Activated B cell treated with CpG ODN at 0.5 μM for 24 hours (primary cell): ENCODE results near the gene TRAF3. TPM values are rescaled to one million over a fixed set of nuclear protein-coding genes. Genes with fewer than 3 reads are reported as not detected.

Experiments
- ATAC-seq: fragments of 200-7000 bp; cut with Tn5 transposase; one replicate; pipeline ENCODE4 v1.10.0; 2021; ENCODE audit warnings: low read depth, mild to moderate bottlenecking, moderate library complexity
- CTCF ChIA-PET: fragments of 350-600 bp; sonication (Branson Sonifier 250); formaldehyde crosslinking; loops from one replicate; lab custom pipeline; 2021; ENCODE audit warnings: antibody characterized with exemption; lab: Charles Lee
- POLR2A ChIA-PET: fragments of 350-600 bp; sonication (Branson Sonifier 250); formaldehyde crosslinking; loops from one replicate; lab custom pipeline; 2021; ENCODE audit warnings: antibody characterized with exemption; lab: Charles Lee
- DNase-seq: peaks from one replicate; pipeline ENCODE4 v3.0.0; 2022
- H3K27ac Mint-ChIP-seq: one replicate; pipeline ENCODE4 v1.8.0; 2020; ENCODE audit warnings: mixed read lengths
- H3K27me3 Mint-ChIP-seq: one replicate; pipeline ENCODE4 v1.8.0; 2021; ENCODE audit warnings: mixed read lengths
- H3K36me3 Mint-ChIP-seq: one replicate; pipeline ENCODE4 v1.8.0; 2021; ENCODE audit warnings: low read depth, mixed read lengths
- H3K4me1 Mint-ChIP-seq: one replicate; pipeline ENCODE4 v1.8.0; 2021; ENCODE audit warnings: mixed read lengths
- H3K4me3 Mint-ChIP-seq: one replicate; pipeline ENCODE4 v1.8.0; 2020; ENCODE audit warnings: mild to moderate bottlenecking, mixed read lengths
- H3K9me3 Mint-ChIP-seq: one replicate; pipeline ENCODE4 v1.8.0; 2020; ENCODE audit warnings: mixed read lengths
- CTCF ChIP-seq: fragments of 200-600 bp; IDR thresholded peaks from one replicate; pipeline ENCODE4 v1.8.0; 2022; ENCODE audit warnings: antibody characterized with exemption, mild to moderate bottlenecking
- intact Hi-C: fragments of 100-400 bp; cut with micrococcal nuclease; formaldehyde crosslinking; loops from one replicate; pipeline ENCODE4 v1.15.1; 2024
- total RNA-seq: library from RNA; stranded (reverse); gene quantifications from 2 replicates; pipeline ENCODE4 v1.2.3, GENCODE V29; 2022

The TRAF3 gene
- total RNA-seq, 1 donor from 2014 or later, result 120 TPM

GRCh38 chr14:102911991-102912761 lies 134.9 kb downstream of the TRAF3 start:
- Mint-ChIP-seq H3K36me3 (peaks cover 33% of the 10 kb centered on the region), H3K27ac (no peak overlapping the region), H3K9me3 (no peaks in the 10 kb centered on the region), H3K27me3 (no peaks in the 10 kb centered on the region), H3K4me1 (peaks cover 26% of the 10 kb centered on the region), H3K4me3 (no peak overlapping the region)
- DNase-seq (no peak), ATAC-seq (no peak)
- no peak for TF ChIP-seq CTCF
- CTCF ChIA-PET, result no interaction called here
- intact Hi-C loops, result no loop called here
- POLR2A ChIA-PET, result interaction anchor here (0.9 kb wide), 1 partner anchor 10 kb away, joined by 3 read pairs; no protein-coding TSS in a partner anchor

- ChIA-PET POLR2A (interaction anchor here (0.5 to 2.4 kb wide), 3 partner anchors 11 to 127 kb away, joined by 3 to 14 read pairs (median 3); no protein-coding TSS in a partner anchor), CTCF (no interaction called here)
- Mint-ChIP-seq H3K9me3 (no peaks in the 10 kb centered on the region), H3K36me3 (peaks cover 25% of the 10 kb centered on the region), H3K4me1 (peaks cover 18% of the 10 kb centered on the region), H3K27ac (no peak overlapping the region), H3K27me3 (no peaks in the 10 kb centered on the region), H3K4me3 (peak overlapping the region; percentile 28)
- TF ChIP-seq CTCF, result no peak
- intact Hi-C loops, result no loop called here
- no peak for ATAC-seq
- DNase-seq, result no peak
Measured at GRCh38 chr14:102913341-102914211, 136.3 kb downstream of the TRAF3 start.

GRCh38 chr14:102914474-102915291 lies 137.4 kb downstream of the TRAF3 start:
- H3K4me1 Mint-ChIP-seq, result peaks cover 18% of the 10 kb centered on the region
- intact Hi-C loops, result loop anchor here (5.0 kb wide), 3 partner anchors 47 to 322 kb away; partner anchors contain the start of gene RCOR1
- CTCF ChIA-PET, result interaction anchor here (4.7 kb wide), 1 partner anchor 220 kb away, joined by 48 read pairs; no protein-coding TSS in a partner anchor
- no peak for DNase-seq
- H3K27ac Mint-ChIP-seq, result no peak overlapping the region
- TF ChIP-seq CTCF, result no peak
- H3K4me3 Mint-ChIP-seq, result peak overlapping the region; percentile 28
- POLR2A ChIA-PET, result interaction anchor here (0.5 to 2.4 kb wide), 2 partner anchors 14 to 202 kb away, joined by 5 to 14 read pairs; no protein-coding TSS in a partner anchor
- no peaks in the 10 kb centered on the region for H3K27me3 Mint-ChIP-seq
- H3K9me3 Mint-ChIP-seq, result no peaks in the 10 kb centered on the region
- H3K36me3 Mint-ChIP-seq, result peaks cover 22% of the 10 kb centered on the region
- peak; percentile 29 for ATAC-seq

- ChIA-PET POLR2A (interaction anchor here (0.5 to 2.4 kb wide), 3 partner anchors 14 to 221 kb away, joined by 5 to 14 read pairs (median 6); no protein-coding TSS in a partner anchor), CTCF (interaction anchor here (1.0 to 4.7 kb wide), 2 partner anchors 55 to 221 kb away, joined by 3 to 48 read pairs; no protein-coding TSS in a partner anchor)
- DNase-seq, result no peak
- Mint-ChIP-seq H3K4me1 (peaks cover 18% of the 10 kb centered on the region), H3K27ac (peak overlapping the region; percentile 59), H3K9me3 (no peaks in the 10 kb centered on the region), H3K36me3 (peaks cover 18% of the 10 kb centered on the region), H3K27me3 (no peaks in the 10 kb centered on the region), H3K4me3 (no peak overlapping the region)
- intact Hi-C loops, result loop anchor here (5.0 kb wide), 3 partner anchors 48 to 323 kb away; partner anchors contain the start of gene RCOR1
- no peak for TF ChIP-seq CTCF
- ATAC-seq, result no peak
Measured at GRCh38 chr14:102915292-102916110, 138.3 kb downstream of the TRAF3 start.
